NB4 (cell line): ENCODE data around the gene GALNT11.

ENCODE experiments used
- CTCF ChIP-seq: IDR thresholded peaks from one replicate; pipeline ENCODE4 v1.5.1; 2012; ENCODE audit warnings: low read depth, low read length
- POLR2A ChIP-seq: IDR thresholded peaks from 2 replicates; pipeline ENCODE4 v1.6.1; 2011; ENCODE audit warnings: mild to moderate bottlenecking; ENCODE audit not compliant: insufficient read length; ENCODE audit errors: extremely low read depth

GRCh38 chr7:152074673-152075072 is 49.2 kb downstream of the GALNT11 start:
- no peak for TF ChIP-seq POLR2A
- TF ChIP-seq CTCF = no peak
